ENCODE results near the gene NBAS.

NBAS gene

DNA sequence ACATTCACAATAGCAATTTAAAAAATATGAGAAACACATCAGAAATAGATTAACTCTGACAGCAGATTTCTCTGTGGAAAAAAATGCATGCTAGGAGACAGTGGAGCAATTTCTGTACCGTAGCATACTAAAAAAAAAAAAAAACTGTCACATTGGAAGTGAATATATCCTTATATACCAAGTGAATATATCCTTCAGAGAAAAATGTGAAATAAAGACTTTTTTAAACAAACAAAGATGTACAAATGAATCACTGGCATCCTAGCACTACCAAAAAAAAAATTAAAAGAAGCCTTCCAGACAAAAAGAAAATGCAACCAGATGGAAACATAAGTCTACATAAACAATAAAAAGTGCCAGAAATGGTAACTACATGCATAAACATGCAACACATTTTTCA is 169.4 kb downstream of the NBAS start:
- H4K20me1 ChIP-seq (ENCODE audit: low read depth, low read length): no peaks in the 10 kb centered on the region
- H2AFZ ChIP-seq (ENCODE audit: low read depth, low read length, severe bottlenecking): no peak overlapping the region
- H3F3A ChIP-seq (ENCODE audit: insufficient read depth): no peaks in the 10 kb centered on the region
- no peak overlapping the region for H3K27ac ChIP-seq (ENCODE audit: low read depth, low read length)
- no peak overlapping the region for H3K4me3 ChIP-seq (ENCODE audit: insufficient read depth, low read length, poor library complexity, severe bottlenecking)
- H3K79me2 ChIP-seq (ENCODE audit: insufficient read depth, low read length): no peaks in the 10 kb centered on the region
- H3K27me3 ChIP-seq (ENCODE audit: low read length): no peaks in the 10 kb centered on the region
- H3K4me2 ChIP-seq (ENCODE audit: low read depth, low read length, poor library complexity, severe bottlenecking): no peak overlapping the region
- TF ChIP-seq, protein P1, sequence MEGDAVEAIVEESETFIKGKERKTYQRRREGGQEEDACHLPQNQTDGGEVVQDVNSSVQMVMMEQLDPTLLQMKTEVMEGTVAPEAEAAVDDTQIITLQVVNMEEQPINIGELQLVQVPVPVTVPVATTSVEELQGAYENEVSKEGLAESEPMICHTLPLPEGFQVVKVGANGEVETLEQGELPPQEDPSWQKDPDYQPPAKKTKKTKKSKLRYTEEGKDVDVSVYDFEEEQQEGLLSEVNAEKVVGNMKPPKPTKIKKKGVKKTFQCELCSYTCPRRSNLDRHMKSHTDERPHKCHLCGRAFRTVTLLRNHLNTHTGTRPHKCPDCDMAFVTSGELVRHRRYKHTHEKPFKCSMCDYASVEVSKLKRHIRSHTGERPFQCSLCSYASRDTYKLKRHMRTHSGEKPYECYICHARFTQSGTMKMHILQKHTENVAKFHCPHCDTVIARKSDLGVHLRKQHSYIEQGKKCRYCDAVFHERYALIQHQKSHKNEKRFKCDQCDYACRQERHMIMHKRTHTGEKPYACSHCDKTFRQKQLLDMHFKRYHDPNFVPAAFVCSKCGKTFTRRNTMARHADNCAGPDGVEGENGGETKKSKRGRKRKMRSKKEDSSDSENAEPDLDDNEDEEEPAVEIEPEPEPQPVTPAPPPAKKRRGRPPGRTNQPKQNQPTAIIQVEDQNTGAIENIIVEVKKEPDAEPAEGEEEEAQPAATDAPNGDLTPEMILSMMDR (IDR thresholded peaks at IDR 0.05; ENCODE audit: insufficient read depth, low read length, poor library complexity, severe bottlenecking): no peak
- TF ChIP-seq EZH2phosphoT487 (conservative IDR thresholded peaks at IDR 0.05; ENCODE audit: low read length): no peak
- H3K9me3 ChIP-seq (ENCODE audit: insufficient read depth, low read length): no peaks in the 10 kb centered on the region
- no peaks in the 10 kb centered on the region for H3K9me2 ChIP-seq (replicated peaks; ENCODE audit: insufficient read depth, low read length)
- H3K9ac ChIP-seq (ENCODE audit: low read length): no peak overlapping the region
- no peaks in the 10 kb centered on the region for H3K36me3 ChIP-seq (ENCODE audit: low read length)

DNA sequence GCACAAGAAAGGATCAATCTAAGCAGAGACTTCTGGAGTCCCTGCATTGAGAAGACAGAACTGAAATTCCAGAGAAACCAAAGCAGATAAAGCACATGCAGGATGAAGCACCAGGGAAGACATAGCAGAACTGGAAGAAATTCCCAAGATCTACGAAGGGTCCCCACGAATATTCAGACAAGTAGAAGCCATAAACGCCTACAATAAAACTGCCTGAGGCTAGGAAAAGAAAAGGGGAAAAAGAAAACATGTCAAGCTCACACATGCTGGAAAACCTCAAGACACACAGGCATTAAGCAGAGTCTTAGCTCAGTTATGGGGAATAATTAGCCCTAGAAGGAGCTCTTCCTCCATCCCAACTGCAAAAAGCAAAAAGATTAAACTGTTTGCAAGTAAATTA is 171.2 kb downstream of the NBAS start:
- Histone ChIP-seq H4K20me1 (ENCODE audit: low read depth, low read length) (no peaks in the 10 kb centered on the region), H3K27ac (ENCODE audit: low read depth, low read length) (no peak overlapping the region)

DNA sequence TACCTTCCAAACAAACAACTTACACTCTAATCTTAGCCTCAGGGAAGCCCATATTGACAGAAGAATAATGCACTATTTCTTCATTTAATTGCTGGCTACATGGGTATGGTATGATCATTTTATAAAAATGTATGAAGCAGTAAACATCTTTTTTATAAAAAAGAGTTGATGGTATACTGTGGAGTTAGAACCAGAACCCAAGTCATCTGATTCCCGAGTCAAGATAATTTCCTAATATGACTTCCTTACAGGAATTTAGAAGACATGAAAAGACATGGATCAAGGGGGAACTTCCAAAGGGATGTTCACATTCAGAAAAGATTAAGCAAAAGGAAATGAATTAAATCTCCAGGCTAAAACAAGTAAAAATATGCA is 171.8 kb downstream of the NBAS start:
- H3K9me2 ChIP-seq (replicated peaks; ENCODE audit: insufficient read depth, low read length): no peaks in the 10 kb centered on the region
- no peaks in the 10 kb centered on the region for H3K79me2 ChIP-seq (ENCODE audit: insufficient read depth, low read length)
- no peak overlapping the region for H3K4me2 ChIP-seq (ENCODE audit: low read depth, low read length, poor library complexity, severe bottlenecking)
- no peaks in the 10 kb centered on the region for H3K9me3 ChIP-seq (ENCODE audit: insufficient read depth, low read length)
- TF ChIP-seq, protein P1 (IDR thresholded peaks at IDR 0.05; ENCODE audit: insufficient read depth, low read length, poor library complexity, severe bottlenecking): no peak
- no peak for TF ChIP-seq EZH2phosphoT487 (conservative IDR thresholded peaks at IDR 0.05; ENCODE audit: low read length)
- no peaks in the 10 kb centered on the region for H3K27me3 ChIP-seq (ENCODE audit: low read length)
- H3F3A ChIP-seq (ENCODE audit: insufficient read depth): no peaks in the 10 kb centered on the region
- no peak overlapping the region for H3K9ac ChIP-seq (ENCODE audit: low read length)
- H2AFZ ChIP-seq (ENCODE audit: low read depth, low read length, severe bottlenecking): no peak overlapping the region
- no peak overlapping the region for H3K27ac ChIP-seq (ENCODE audit: low read depth, low read length)
- no peaks in the 10 kb centered on the region for H4K20me1 ChIP-seq (ENCODE audit: low read depth, low read length)
- no peaks in the 10 kb centered on the region for H3K36me3 ChIP-seq (ENCODE audit: low read length)
- no peak overlapping the region for H3K4me3 ChIP-seq (ENCODE audit: insufficient read depth, low read length, poor library complexity, severe bottlenecking)

More for the DNA sequence above, 171.2 kb downstream of the NBAS start:
- no peaks in the 10 kb centered on the region for H3K36me3 ChIP-seq (ENCODE audit: low read length)
- H3K27me3 ChIP-seq (ENCODE audit: low read length): no peaks in the 10 kb centered on the region
- H3K9ac ChIP-seq (ENCODE audit: low read length): no peak overlapping the region
- no peaks in the 10 kb centered on the region for H3F3A ChIP-seq (ENCODE audit: insufficient read depth)
- H3K9me2 ChIP-seq (replicated peaks; ENCODE audit: insufficient read depth, low read length): no peaks in the 10 kb centered on the region
- no peak overlapping the region for H3K4me2 ChIP-seq (ENCODE audit: low read depth, low read length, poor library complexity, severe bottlenecking)
- TF ChIP-seq EZH2phosphoT487 (conservative IDR thresholded peaks at IDR 0.05; ENCODE audit: low read length): no peak
- TF ChIP-seq, protein P1 (IDR thresholded peaks at IDR 0.05; ENCODE audit: insufficient read depth, low read length, poor library complexity, severe bottlenecking): no peak
- no peaks in the 10 kb centered on the region for H3K9me3 ChIP-seq (ENCODE audit: insufficient read depth, low read length)
- H3K4me3 ChIP-seq (ENCODE audit: insufficient read depth, low read length, poor library complexity, severe bottlenecking): no peak overlapping the region
- H2AFZ ChIP-seq (ENCODE audit: low read depth, low read length, severe bottlenecking): no peak overlapping the region
- no peaks in the 10 kb centered on the region for H3K79me2 ChIP-seq (ENCODE audit: insufficient read depth, low read length)

Measured in SU-DHL-6 (cell line).